ENCODE measurements around the gene IGSF21. TPM values are rescaled to one million over a fixed set of nuclear protein-coding genes. Genes with fewer than 3 reads are reported as not detected.

Gene IGSF21
- total RNA-seq, 1 donor = not detected

DNA sequence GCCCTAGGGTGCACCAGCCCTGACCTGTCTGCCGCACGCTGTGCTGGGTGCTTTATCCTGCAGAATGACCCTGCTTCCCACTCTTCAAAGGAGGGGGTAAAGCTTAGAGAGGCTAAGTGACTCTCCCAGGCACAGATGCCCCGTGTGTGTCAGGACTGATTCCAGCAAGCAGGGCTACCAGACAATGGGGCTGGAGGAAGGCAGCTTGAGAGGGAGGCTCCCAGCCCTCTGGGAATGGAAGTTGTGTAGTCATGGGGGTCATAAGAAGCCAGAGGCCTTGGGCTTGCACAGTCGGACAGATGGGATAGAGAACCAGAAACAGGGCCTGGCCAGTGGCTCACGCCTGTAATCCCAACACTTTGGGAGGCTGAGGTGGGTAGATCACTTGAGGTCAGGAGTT lies 279.0 kb downstream of the IGSF21 start:
- TF ChIP-seq, protein P1, sequence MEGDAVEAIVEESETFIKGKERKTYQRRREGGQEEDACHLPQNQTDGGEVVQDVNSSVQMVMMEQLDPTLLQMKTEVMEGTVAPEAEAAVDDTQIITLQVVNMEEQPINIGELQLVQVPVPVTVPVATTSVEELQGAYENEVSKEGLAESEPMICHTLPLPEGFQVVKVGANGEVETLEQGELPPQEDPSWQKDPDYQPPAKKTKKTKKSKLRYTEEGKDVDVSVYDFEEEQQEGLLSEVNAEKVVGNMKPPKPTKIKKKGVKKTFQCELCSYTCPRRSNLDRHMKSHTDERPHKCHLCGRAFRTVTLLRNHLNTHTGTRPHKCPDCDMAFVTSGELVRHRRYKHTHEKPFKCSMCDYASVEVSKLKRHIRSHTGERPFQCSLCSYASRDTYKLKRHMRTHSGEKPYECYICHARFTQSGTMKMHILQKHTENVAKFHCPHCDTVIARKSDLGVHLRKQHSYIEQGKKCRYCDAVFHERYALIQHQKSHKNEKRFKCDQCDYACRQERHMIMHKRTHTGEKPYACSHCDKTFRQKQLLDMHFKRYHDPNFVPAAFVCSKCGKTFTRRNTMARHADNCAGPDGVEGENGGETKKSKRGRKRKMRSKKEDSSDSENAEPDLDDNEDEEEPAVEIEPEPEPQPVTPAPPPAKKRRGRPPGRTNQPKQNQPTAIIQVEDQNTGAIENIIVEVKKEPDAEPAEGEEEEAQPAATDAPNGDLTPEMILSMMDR (IDR thresholded peaks at IDR 0.05; ENCODE audit: insufficient read depth, low read depth, low read length) = no peak

DNA sequence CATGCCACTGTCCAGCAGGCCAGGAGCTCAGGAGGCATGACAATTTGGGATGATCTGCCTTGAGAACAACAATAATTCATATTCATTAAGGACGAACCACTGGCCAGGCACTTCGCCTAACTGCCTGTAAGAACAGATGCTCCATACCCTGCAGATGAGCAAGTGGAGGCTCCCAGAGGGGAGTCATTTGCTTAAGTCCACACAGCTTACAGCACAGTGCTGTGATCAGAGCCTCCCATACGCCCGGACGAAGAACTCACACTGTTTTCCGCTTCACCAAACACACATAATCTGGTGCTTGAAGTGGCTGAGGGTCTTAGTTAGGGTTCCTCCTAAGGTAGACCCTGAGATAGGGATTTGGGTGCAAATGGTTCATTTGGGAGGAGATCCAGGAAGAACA lies 279.7 kb downstream of the IGSF21 start:
- no peak for DNase-seq (ENCODE audit: low read depth)
- TF ChIP-seq, protein P1 (IDR thresholded peaks at IDR 0.05; ENCODE audit: insufficient read depth, low read depth, low read length) = no peak

More for the DNA sequence above, 279.0 kb downstream of the IGSF21 start:
- DNase-seq (ENCODE audit: low read depth) = no peak
- no peak overlapping the region for H3K4me3 ChIP-seq (ENCODE audit: low read depth, low read length)

DNA sequence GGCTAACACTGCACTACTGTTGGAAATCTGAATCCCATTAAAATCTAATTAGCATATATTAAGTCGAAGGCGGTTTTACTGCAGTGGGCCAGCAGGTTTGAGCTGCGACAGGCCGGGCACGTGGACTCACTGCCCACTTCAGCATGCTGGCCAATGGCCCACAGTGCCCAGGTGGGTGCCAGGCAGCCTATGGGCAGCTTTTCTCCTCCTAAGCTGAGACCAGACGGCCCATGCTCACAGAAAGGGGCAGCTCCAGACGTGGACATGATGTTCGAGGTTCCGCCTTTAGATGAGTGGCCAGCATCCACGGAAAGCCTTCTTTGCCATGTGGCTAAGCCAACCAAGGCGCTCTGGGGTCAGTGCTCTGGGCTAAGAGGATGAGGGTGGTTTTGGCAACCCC lies 283.4 kb downstream of the IGSF21 start:
- TF ChIP-seq, protein P1 (IDR thresholded peaks at IDR 0.05; ENCODE audit: insufficient read depth, low read depth, low read length) = no peak
- no peak for DNase-seq (ENCODE audit: low read depth)
- H3K4me3 ChIP-seq (ENCODE audit: low read depth, low read length) = no peak overlapping the region

More for the DNA sequence above, 279.7 kb downstream of the IGSF21 start:
- H3K4me3 ChIP-seq (ENCODE audit: low read depth, low read length) = no peak overlapping the region

DNA sequence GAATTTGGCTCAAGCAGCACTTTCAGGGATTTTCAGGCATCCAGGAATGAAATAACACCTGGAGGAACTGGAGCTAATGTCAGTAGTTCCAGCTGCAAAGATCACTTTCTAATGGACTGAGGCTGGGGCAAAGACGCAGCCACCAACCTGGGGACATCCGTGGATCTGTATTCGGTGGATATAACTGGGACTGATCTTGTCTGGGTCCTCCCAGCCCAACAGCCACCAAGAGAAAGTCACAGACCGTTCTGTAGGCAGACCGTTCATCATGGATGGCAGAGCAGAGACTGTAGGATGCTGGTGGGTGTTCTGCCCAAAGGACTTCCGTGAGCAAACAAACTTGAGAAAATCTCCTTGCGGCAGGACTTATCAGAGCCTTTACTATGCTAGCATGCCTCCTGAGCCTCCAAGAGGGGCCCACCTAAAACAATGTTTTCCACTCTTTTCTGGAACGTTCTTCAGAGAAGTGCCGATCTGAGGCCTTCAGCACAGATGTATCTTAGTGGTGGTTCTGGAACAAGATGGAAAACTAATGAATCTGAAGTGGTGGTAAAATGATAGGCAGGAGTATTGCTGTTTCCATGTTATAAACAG lies 287.1 kb downstream of the IGSF21 start:
- TF ChIP-seq, protein P1 (IDR thresholded peaks at IDR 0.05; ENCODE audit: insufficient read depth, low read depth, low read length) = no peak
- DNase-seq (ENCODE audit: low read depth) = no peak
- no peak overlapping the region for H3K4me3 ChIP-seq (ENCODE audit: low read depth, low read length)

DNA sequence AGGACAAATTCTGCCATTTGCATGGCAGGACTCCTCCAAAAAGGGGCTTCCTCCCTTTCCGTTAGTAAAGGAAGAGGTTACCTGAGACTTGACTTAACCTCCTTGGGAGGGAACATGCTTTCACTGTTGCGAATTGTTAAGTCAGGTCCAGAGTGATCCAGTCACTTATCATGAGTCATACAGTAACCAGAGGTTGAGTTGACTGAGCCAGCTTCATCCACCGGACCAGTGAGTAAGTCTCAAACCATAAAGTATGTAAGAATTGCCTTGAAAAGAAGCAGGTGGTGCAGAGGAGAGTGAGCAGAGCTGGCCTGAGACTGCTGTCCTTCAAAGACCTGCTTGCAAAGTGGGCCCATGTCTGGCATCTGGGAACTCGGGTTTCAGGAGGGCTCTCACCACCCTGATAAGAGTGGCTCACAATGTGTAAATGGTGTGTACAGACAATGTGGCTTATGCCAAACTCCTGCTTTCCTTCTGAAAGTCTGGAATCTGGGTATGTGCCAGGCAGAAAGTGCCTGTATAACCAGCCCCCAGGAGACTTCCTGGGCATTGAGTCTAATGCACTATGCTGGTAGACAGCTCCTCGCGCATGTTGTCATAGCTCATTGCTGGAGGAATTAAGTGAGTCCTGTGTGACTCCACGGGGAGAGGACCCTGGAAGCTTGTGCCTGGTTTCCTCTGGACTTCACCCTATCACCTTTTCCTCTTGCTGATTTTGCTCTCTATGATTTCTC lies 288.8 kb downstream of the IGSF21 start:
- TF ChIP-seq, protein P1 (IDR thresholded peaks at IDR 0.05; ENCODE audit: insufficient read depth, low read depth, low read length) = no peak
- H3K4me3 ChIP-seq (ENCODE audit: low read depth, low read length) = no peak overlapping the region
- no peak for DNase-seq (ENCODE audit: low read depth)

DNA sequence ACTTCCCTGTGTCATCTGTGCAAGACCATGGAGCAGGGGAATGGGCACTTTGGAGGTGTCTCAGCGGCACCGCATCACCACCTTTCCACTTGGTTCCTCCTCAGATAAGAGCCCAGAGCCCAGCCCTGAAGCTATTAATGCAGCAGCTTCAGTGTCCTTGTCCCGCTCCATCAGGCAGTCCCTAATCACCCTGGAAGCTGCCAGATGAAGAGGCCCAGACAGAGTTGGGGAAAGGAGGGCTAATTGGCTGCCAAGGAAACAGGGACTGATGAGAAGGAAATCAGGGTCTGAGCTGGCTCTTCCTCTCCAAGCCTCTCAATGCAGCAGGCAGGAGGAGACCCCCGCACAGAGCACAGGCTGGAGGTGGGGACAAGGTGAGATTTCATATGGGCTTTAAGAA lies 290.0 kb downstream of the IGSF21 start:
- no peak for DNase-seq (ENCODE audit: low read depth)
- TF ChIP-seq, protein P1 (IDR thresholded peaks at IDR 0.05; ENCODE audit: insufficient read depth, low read depth, low read length) = no peak
- H3K4me3 ChIP-seq (ENCODE audit: low read depth, low read length) = no peak overlapping the region

Data from fibroblast of villous mesenchyme (primary cell).